NCI-H2081 treated with DMSO at 0.1 percent for 48 hours (cell line): ENCODE results near the gene BCL11B.
"Not testable (repeated sequence)": the region's sequence is repeated elsewhere in the genome, so short reads cannot be mapped to it uniquely, and the experiment has no call there.

Experiments
- DNase-seq: peaks from one replicate; lab custom pipeline; 2025; lab: John Stamatoyannopoulos, UW

Gene BCL11B

DNA sequence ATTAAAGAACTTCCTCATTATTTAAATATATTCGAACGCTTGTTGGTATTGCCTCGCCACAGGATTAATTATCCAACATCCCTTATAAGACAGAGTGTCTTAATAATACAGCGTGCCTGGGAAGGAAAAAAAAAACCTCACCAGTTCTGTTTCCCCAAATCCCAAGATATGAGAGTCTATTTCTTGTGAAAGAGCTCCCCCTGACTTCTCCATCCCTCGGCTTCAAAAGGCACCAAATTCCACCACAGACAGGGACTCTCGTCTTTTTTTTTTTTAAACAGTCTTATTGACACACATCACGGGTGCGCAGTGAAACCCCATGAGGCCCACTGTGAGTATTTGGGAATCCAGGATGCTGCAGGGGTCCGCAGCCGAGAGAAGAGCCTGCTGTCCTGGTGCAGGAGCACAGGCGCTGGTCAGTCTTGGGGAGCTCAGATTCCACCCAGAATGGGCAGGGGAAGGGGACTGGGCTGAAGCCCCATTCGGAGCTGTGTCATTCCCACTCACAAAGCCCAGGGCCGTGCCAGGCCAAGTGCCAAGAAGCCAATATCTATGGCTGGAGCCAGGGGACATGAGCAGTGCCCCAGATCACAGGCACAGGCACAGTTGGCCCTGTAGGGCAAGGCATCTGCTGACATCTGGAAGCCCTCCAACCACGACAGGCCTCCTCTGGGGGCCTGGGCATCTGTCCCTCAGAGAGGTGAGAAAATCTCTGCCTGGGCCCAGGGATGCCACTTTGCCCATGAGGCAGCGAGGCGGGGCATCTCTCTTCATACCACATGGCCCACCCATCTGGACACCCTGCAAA is 71.9 kb downstream of the BCL11B start:
- DNase-seq: no peak

- DNase-seq: no peak
These were observed 73.1 kb downstream of the BCL11B start for GRCh38 chr14:99198746-99199502.

GRCh38 chr14:99196310-99196650 is 75.7 kb downstream of the BCL11B start:
- no peak for DNase-seq

- DNase-seq: no peak
These were observed 76.2 kb downstream of the BCL11B start for GRCh38 chr14:99195602-99196309.

DNA sequence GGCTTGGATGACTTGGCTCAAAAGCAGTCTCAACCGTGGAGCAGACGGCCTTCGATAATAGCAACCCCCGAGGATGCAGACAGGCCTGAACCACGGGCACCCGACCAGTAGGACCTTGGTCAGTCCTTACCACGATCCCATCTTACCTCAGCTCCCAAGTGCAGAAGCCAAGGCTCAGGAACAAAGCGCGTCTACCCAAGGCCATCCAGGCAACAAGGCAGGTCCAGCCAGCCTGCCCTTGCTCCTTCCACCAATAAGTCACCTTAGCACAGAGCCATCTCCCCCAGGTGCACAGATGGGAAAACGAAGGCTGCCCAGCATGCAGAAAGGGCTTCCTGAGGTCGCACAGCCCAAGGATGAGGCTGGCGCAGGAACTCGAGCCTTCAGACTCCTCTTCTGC is 77.3 kb downstream of the BCL11B start:
- DNase-seq: no peak

GRCh38 chr14:99194136-99194535 is 77.9 kb downstream of the BCL11B start:
- no peak for DNase-seq

- no peak for DNase-seq
These were observed 79.2 kb downstream of the BCL11B start for GRCh38 chr14:99192830-99193229.

DNA sequence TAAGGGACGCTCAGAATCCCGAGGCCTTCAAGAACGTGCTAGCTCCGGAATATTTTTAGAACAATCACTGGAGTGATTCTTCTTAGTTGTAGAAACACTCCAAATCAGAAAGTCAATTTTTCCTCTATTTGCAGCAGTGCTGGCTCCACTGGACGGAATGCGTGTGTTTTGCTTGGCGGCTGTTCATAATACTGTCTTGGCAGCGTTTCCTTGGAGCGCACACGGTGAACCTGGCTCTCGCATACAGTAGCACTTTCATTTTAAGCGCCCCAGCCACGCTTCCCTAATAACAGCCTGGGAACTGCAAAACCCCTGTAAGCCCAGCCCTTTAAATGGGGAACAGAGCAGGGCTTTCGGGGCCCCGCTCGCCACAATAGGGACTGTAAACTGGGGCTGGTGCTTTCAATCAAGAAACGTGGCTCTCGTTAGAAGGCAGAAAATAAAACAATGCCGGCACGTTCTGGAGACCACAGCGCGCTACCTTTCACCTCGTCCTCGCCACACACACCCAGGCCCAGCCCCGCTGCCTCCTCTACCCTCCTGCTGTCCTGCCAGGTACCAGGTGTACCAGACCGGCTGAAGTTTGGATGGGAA is 79.9 kb downstream of the BCL11B start:
- no peak for DNase-seq

- DNase-seq: no peak
These were observed 80.5 kb downstream of the BCL11B start for GRCh38 chr14:99191395-99192027.

- no peak for DNase-seq
These were observed 81.2 kb downstream of the BCL11B start for GRCh38 chr14:99190696-99191394.

GRCh38 chr14:99189201-99189801 is 82.7 kb downstream of the BCL11B start:
- DNase-seq: no peak

DNA sequence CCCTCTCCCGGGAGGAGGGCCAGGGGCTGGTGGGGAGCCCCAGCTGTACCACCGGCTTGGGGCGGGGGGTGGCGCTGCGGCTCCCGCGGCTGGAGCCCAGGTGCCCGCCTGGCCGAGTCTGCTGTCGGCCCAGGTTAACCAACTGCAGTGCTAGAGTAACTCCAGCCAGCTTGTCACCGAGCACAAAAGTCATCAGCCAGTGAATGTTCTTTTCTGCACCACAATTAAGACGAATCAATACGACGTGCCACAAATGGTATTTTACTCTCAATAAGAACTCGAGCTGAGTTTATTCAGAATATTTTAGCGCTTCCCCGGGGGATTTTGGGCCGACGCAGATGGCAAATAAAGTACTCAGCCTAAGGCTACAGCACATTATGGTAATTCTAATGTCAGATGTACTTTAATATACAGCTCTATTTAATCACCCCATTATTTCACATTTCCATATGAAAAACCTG is 83.2 kb downstream of the BCL11B start:
- no peak for DNase-seq

- no peak for DNase-seq
These were observed 84.1 kb downstream of the BCL11B start for GRCh38 chr14:99187858-99188257.

- no peak for DNase-seq
These were observed 84.9 kb downstream of the BCL11B start for GRCh38 chr14:99186956-99187690.

- not testable (repeated sequence) for DNase-seq
These were observed 85.7 kb downstream of the BCL11B start for GRCh38 chr14:99186336-99186735.

GRCh38 chr14:99185436-99186068 is 86.4 kb downstream of the BCL11B start:
- no peak for DNase-seq

- no peak for DNase-seq
These were observed 88.3 kb downstream of the BCL11B start for GRCh38 chr14:99183716-99184115.

DNA sequence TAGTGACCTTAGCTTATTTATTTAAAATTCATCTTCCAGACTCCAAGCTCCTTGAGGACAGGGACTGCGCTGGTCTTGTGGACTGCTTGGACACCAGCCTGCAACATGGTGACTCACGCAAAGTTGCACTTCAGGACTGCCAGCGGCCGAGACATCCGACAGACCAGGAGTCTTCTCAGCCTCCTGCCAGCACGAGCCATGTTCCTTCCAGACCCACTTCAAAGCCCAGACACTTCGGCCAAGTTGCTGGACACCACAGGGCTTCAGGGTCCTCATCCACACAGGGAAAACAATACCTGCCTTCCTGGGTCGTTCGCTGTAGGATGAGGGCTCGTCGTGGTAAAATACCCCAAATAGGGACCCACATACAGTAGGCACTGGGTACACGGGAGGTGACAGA is 88.7 kb downstream of the BCL11B start:
- no peak for DNase-seq

DNA sequence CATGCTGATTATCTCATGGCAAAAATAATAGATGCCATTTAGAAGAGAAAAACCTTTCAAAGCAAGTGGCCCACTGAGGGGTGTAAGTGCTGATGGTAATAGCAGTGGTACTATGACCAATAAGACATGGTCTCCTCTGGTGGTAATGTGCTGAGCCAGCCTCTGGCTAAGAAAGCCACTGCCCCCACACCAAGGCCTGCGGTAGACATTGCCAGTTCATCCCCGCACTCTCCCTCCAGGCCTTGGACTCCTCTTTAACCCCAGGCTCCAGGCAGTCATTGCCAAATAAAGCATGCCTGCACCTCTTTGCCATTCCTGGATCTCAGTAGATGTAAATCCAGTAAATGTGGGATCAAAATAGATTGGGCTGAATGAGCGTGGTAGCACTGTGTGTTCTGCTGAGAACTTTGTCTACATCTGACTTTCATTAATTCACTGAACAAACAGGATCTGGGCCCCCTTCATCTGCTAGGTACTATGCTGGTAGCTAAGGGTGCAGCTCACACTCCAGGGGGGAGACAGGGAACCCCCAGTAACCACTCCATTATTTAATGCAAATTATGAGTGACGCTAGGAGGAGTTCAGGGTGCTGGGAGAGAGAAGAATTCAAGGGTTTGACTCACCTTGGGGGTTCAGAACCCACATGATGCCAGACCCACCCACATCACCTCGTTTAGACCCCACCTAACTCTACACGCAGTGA is 89.3 kb downstream of the BCL11B start:
- no peak for DNase-seq
